Measurements from ENCODE around the gene INPP5A. TPM values are rescaled to one million over a fixed set of nuclear protein-coding genes. Genes with fewer than 3 reads are reported as not detected.

The INPP5A gene
- total RNA-seq, 2 donors from 2014 or later: 9.2 to 14.5 TPM

DNA sequence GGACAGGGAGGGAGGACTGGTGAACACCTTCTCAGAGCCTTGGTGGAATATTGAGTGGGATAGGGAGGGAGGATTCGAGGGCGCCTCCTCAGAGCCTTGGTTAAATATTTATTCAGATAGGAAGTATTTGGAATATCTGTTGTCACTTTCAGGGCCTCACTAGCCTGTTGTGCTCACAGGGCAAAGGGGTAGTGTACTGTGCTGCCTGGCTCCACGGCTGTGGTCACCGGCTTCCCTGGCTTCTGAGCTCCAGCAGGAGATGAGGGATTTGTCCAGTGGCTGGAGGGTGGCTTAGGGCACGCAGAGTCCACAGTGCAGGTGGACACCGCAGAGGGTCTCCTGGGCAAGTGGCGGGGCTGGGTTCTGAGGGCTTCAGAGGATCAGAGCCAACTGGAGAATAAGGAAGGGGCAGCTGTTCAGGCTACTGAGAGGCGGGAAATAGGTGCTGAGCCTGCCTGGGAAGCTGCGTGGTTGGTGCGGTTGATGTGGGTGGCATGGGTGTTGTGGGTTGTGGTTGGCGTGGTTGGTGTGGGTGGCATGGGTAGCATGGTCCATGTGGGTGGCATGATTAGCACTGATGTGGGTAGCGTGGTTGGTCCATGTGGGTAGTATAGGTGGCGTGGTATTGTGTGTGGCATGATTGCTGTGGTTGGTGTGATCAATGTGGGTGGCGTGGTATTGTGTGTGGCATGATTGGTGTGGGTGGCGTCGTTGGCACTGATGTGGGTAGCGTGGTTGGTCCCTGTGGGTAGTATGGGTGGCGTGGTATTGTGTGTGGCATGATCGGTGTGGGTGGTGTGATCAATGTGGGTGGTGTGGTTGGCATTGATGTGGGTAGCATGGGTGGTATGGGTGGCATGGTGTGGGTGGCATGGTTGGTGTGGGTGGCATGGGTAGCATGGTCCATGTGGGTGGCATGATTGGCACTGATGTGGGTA, 16.7 kb downstream of the INPP5A start:
- Histone ChIP-seq H3K27me3 (no peaks in the 10 kb centered on the region), H3K4me3 (no peak overlapping the region), H3K4me1 (peaks cover 8% of the 10 kb centered on the region), H3K9me3 (no peaks in the 10 kb centered on the region), H3K36me3 (replicated peaks in 1 of 2; ENCODE audit: insufficient read depth in 1 of 2, low read depth in 2 of 2) (no peaks in the 10 kb centered on the region), H3K27ac (no peak overlapping the region)
- intact Hi-C loops (cut with DNase I): no loop called here
- 88 to 92% methylated on average over 19 of the region's 19 CpGs for WGBS, 2 donors
- TF ChIP-seq POLR2A (IDR thresholded peaks at IDR 0.05): no peak
- TF ChIP-seq, protein P1, sequence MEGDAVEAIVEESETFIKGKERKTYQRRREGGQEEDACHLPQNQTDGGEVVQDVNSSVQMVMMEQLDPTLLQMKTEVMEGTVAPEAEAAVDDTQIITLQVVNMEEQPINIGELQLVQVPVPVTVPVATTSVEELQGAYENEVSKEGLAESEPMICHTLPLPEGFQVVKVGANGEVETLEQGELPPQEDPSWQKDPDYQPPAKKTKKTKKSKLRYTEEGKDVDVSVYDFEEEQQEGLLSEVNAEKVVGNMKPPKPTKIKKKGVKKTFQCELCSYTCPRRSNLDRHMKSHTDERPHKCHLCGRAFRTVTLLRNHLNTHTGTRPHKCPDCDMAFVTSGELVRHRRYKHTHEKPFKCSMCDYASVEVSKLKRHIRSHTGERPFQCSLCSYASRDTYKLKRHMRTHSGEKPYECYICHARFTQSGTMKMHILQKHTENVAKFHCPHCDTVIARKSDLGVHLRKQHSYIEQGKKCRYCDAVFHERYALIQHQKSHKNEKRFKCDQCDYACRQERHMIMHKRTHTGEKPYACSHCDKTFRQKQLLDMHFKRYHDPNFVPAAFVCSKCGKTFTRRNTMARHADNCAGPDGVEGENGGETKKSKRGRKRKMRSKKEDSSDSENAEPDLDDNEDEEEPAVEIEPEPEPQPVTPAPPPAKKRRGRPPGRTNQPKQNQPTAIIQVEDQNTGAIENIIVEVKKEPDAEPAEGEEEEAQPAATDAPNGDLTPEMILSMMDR (IDR thresholded peaks at IDR 0.05): no peak
- ATAC-seq (no peak), DNase-seq (no peak)

DNA sequence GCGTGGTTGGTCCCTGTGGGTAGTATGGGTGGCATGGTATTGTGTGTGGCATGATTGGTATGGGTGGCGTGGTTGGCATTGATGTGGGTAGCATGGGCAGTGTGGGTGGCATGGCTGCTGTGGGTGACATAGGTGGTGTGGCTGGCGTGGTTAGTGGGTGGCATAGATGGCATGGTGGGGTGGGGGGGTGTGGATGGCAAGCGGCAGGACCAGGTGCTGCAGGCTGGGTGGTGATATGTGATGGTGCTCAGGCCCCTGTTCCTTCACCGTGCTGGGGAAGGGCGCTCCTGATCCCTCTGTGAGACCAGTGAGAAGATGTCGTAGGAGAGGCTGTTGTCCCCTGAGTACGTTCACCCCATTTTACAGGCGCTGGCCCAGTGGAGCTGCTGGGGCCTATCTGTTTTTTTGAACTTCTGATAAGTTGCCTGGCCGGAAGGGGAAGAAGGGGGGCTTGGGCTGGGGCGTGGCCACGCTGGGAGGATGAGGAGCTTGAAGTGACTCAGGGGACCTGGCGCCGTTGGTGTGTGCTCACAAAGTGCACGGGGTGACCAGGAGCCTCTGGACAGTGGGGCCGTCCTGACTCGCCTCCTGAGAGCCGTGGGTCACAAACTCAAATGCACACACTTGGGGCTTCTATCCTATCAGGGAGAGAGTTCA, 17.5 kb downstream of the INPP5A start:
- Histone ChIP-seq H3K9me3 (no peaks in the 10 kb centered on the region), H3K27ac (no peak overlapping the region), H3K4me3 (no peak overlapping the region), H3K36me3 (replicated peaks in 1 of 2; ENCODE audit: insufficient read depth in 1 of 2, low read depth in 2 of 2) (no peaks in the 10 kb centered on the region), H3K27me3 (no peaks in the 10 kb centered on the region), H3K4me1 (peaks cover 6% of the 10 kb centered on the region)
- TF ChIP-seq, protein P1 (IDR thresholded peaks at IDR 0.05): no peak
- TF ChIP-seq POLR2A (IDR thresholded peaks at IDR 0.05): no peak
- 78 to 92% methylated on average over 16 to 18 of the region's 18 CpGs for WGBS, 2 donors
- DNase-seq (peak in 2 of 4 donors; percentile 18 to 39), ATAC-seq (no peak)
- intact Hi-C loops (cut with DNase I): no loop called here

DNA sequence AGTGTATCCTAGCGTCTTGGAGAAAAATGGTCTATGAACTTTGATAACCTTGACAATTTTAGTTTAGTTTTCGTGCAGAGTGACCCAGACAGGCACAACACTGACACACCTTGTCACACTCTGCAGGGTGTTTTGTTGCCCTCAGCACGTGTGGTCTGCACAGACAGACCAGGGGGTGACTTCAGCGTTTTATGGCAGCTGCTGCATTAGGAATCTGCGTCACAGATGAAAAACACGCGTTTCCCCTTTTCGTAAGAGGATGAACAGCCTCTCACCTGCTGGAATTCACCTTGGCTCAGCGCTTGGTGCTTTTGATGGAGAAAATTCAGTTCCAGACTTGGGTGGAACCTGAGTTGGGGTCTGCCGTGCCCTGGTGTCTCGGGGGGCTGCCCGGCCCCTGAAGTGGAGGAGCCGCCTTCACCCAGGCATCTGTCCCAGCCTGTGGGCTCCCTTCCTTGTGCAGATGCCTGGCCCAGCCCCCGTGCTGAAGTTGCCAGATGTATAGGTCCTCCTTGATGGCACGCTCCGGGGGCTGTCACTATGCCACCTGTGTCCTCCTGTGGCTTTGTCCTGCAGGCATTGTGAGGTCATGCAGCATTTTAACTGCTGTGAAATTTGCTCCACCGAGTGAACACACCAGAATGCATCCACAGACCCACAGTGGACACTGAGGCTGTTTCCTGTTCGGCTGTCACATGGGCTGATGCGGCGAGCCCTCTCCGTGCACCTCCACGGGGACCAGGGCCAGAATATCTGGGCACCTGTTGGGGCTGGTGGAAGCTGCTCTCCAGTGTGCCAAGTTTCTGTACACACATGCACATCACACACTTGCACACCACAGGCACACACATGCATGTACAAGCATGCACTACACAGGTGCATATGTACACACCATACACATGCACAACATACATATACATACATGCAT, 18.3 kb downstream of the INPP5A start:
- no peak for TF ChIP-seq POLR2A (IDR thresholded peaks at IDR 0.05)
- TF ChIP-seq, protein P1 (IDR thresholded peaks at IDR 0.05): no peak
- Histone ChIP-seq H3K4me3 (no peak overlapping the region), H3K36me3 (replicated peaks in 1 of 2; ENCODE audit: insufficient read depth in 1 of 2, low read depth in 2 of 2) (no peaks in the 10 kb centered on the region), H3K9me3 (no peaks in the 10 kb centered on the region), H3K27me3 (no peaks in the 10 kb centered on the region), H3K4me1 (peaks cover 5% of the 10 kb centered on the region), H3K27ac (no peak overlapping the region)
- no peak for ATAC-seq
- intact Hi-C loops (cut with DNase I): no loop called here
- peak in 1 of 4 donors; percentile 2 for DNase-seq
- WGBS, 2 donors: 77 to 91% methylated on average over 19 to 22 of the region's 22 CpGs

DNA sequence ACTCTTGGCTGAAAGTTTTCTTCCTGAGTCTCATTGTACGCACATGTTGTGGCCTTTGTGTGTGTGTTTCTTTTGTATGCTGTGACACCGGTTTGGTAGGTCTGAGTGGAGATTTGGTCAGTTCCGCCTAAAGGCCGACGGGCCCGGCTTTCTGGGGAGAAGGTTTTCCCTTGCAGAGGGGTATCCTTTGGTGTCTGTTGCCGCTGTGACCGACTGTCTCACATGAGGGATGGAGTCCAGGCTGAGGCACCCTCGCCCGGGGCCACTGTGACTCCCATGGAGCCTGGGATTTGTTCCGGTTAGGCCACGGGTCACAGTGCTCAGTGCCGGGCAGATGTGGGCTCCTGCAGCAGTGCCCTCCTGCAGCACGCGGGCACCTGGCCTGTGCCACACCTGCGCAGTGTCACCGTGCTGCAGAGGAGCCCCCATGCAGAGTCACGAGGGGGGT, 19.4 kb downstream of the INPP5A start:
- Histone ChIP-seq H3K4me1 (peaks cover 5% of the 10 kb centered on the region), H3K36me3 (replicated peaks in 1 of 2; ENCODE audit: insufficient read depth in 1 of 2, low read depth in 2 of 2) (no peaks in the 10 kb centered on the region), H3K27ac (no peak overlapping the region), H3K9me3 (no peaks in the 10 kb centered on the region), H3K27me3 (no peaks in the 10 kb centered on the region), H3K4me3 (no peak overlapping the region)
- TF ChIP-seq, protein P1 (IDR thresholded peaks at IDR 0.05): no peak
- no peak for TF ChIP-seq POLR2A (IDR thresholded peaks at IDR 0.05)
- 89 to 93% methylated on average over 4 to 18 of the region's 18 CpGs for WGBS, 2 donors
- intact Hi-C loops (cut with DNase I): no loop called here
- ATAC-seq (no peak), DNase-seq (no peak)
